HG03066 (cell line): Measurements from ENCODE around the gene KLHL33.

Experiments
- ATAC-seq: cut with Tn5 transposase; IDR thresholded peaks from one replicate; pipeline ENCODE4 v1.9.1; 2021; ENCODE audit warnings: low read depth; ENCODE audit not compliant: unreplicated experiment

Gene KLHL33

GRCh38 chr14:20435582-20436362, at the start of gene KLHL33:
Gene KLHL33 (minus strand): TSS chr14:20436166. CDS start chr14:20435811, 355 bp downstream.
- no peak for ATAC-seq

GRCh38 chr14:20482382-20482781, 46.4 kb upstream of the KLHL33 start:
- no peak for ATAC-seq

GRCh38 chr14:20478894-20479293, 42.9 kb upstream of the KLHL33 start:
- no peak for ATAC-seq

- no peak for ATAC-seq
Observed at GRCh38 chr14:20477211-20477876, 41.4 kb upstream of the KLHL33 start.

- no peak for ATAC-seq
Observed at GRCh38 chr14:20476776-20477175, 40.8 kb upstream of the KLHL33 start.

- ATAC-seq = no peak
Observed at GRCh38 chr14:20472536-20473169, 36.7 kb upstream of the KLHL33 start.

- ATAC-seq = no peak
Observed at GRCh38 chr14:20470603-20470901, 34.6 kb upstream of the KLHL33 start.

GRCh38 chr14:20469890-20470602, 34.1 kb upstream of the KLHL33 start:
- peak; percentile 33 for ATAC-seq

- ATAC-seq = peak; percentile 95
Observed at GRCh38 chr14:20469242-20469889, 33.4 kb upstream of the KLHL33 start, which contains the start of gene PNP. Gene PNP (plus strand): TSS chr14:20469406. CDS start chr14:20469525, 119 bp downstream.

GRCh38 chr14:20468764-20469241, 32.8 kb upstream of the KLHL33 start:
- ATAC-seq = no peak

- ATAC-seq = peak; percentile 92
Observed at GRCh38 chr14:20461225-20462141, 25.5 kb upstream of the KLHL33 start, which contains the start of gene PIP4P1. Gene PIP4P1 (minus strand): TSS chr14:20461434. CDS start chr14:20461325, 109 bp downstream.

GRCh38 chr14:20460458-20461224, 24.7 kb upstream of the KLHL33 start:
- peak; percentile 4 for ATAC-seq

GRCh38 chr14:20458031-20458789, 22.2 kb upstream of the KLHL33 start:
- ATAC-seq = no peak

GRCh38 chr14:20456971-20457370, 21.0 kb upstream of the KLHL33 start:
- ATAC-seq = no peak

GRCh38 chr14:20455355-20456300, 19.7 kb upstream of the KLHL33 start:
- peak; percentile 43 for ATAC-seq

- peak; percentile 84 for ATAC-seq
Observed at GRCh38 chr14:20454516-20455354, 18.8 kb upstream of the KLHL33 start, which contains the start of the genes APEX1 and OSGEP. Gene APEX1 (plus strand): TSS chr14:20455226. CDS start chr14:20455646, 420 bp downstream. Gene OSGEP (minus strand): TSS chr14:20454812. CDS start chr14:20454683, 129 bp downstream.
